Nephron progenitor cell (in vitro differentiated cells): ENCODE data around the gene ABHD13.
A peak's percentile ranks its signal among the peaks of the same experiment; 100 is the strongest.

Experiments used
- DNase-seq: peaks from one replicate; pipeline ENCODE4 v3.0.0; 2021
- H3K27ac Mint-ChIP-seq: 2 replicates; pipeline ENCODE4 v1.8.0; 2021; ENCODE audit warnings: mild to moderate bottlenecking, moderate library complexity, mixed read lengths
- H3K27me3 Mint-ChIP-seq: 2 replicates; pipeline ENCODE4 v1.8.0; 2021; ENCODE audit warnings: mild to moderate bottlenecking, low read depth, mixed read lengths; ENCODE audit not compliant: poor library complexity
- H3K36me3 Mint-ChIP-seq: 2 replicates; pipeline ENCODE4 v1.8.0; 2021; ENCODE audit warnings: low read depth, mixed read lengths
- H3K4me1 Mint-ChIP-seq: 2 replicates; pipeline ENCODE4 v1.8.0; 2021; ENCODE audit warnings: mixed read lengths
- H3K4me3 Mint-ChIP-seq: 2 replicates; pipeline ENCODE4 v1.8.0; 2021; ENCODE audit warnings: mild to moderate bottlenecking, moderate library complexity, mixed read lengths
- H3K9me3 Mint-ChIP-seq: 2 replicates; pipeline ENCODE4 v1.8.0; 2021; ENCODE audit warnings: mild to moderate bottlenecking, moderate library complexity, mixed read lengths
- CTCF ChIP-seq: fragments of 200-600 bp; sonication (generic); IDR thresholded peaks from 2 replicates; pipeline ENCODE4 v1.5.0; 2021; ENCODE audit warnings: antibody characterized with exemption

ABHD13 gene

GRCh38 chr13:108272333-108272732, 54.1 kb downstream of the ABHD13 start:
- Mint-ChIP-seq H3K36me3 (no peaks in the 10 kb centered on the region), H3K9me3 (no peaks in the 10 kb centered on the region), H3K4me3 (no peak overlapping the region), H3K27me3 (peaks cover 2% of the 10 kb centered on the region), H3K4me1 (peaks cover 13% of the 10 kb centered on the region), H3K27ac (no peak overlapping the region)
- TF ChIP-seq CTCF, result no peak
- DNase-seq, result no peak

GRCh38 chr13:108273429-108274118, 55.4 kb downstream of the ABHD13 start:
- H3K27me3 Mint-ChIP-seq, result peaks cover 10% of the 10 kb centered on the region
- DNase-seq, result no peak
- H3K4me1 Mint-ChIP-seq, result peaks cover 13% of the 10 kb centered on the region
- no peak for TF ChIP-seq CTCF
- no peak overlapping the region for H3K4me3 Mint-ChIP-seq
- H3K36me3 Mint-ChIP-seq, result no peaks in the 10 kb centered on the region
- H3K9me3 Mint-ChIP-seq, result no peaks in the 10 kb centered on the region
- H3K27ac Mint-ChIP-seq, result no peak overlapping the region

GRCh38 chr13:108274718-108275117, 56.5 kb downstream of the ABHD13 start:
- H3K9me3 Mint-ChIP-seq, result no peaks in the 10 kb centered on the region
- DNase-seq, result no peak
- no peak overlapping the region for H3K4me3 Mint-ChIP-seq
- peaks cover 10% of the 10 kb centered on the region for H3K27me3 Mint-ChIP-seq
- peaks cover 8% of the 10 kb centered on the region for H3K4me1 Mint-ChIP-seq
- no peaks in the 10 kb centered on the region for H3K36me3 Mint-ChIP-seq
- no peak overlapping the region for H3K27ac Mint-ChIP-seq
- TF ChIP-seq CTCF, result no peak

GRCh38 chr13:108276060-108276459, 57.9 kb downstream of the ABHD13 start:
- Mint-ChIP-seq H3K36me3 (no peaks in the 10 kb centered on the region), H3K4me1 (no peaks in the 10 kb centered on the region), H3K27me3 (peaks cover 10% of the 10 kb centered on the region), H3K9me3 (no peaks in the 10 kb centered on the region), H3K27ac (peak overlapping the region; percentile 2), H3K4me3 (no peak overlapping the region)
- TF ChIP-seq CTCF, result no peak
- DNase-seq, result no peak

DNA sequence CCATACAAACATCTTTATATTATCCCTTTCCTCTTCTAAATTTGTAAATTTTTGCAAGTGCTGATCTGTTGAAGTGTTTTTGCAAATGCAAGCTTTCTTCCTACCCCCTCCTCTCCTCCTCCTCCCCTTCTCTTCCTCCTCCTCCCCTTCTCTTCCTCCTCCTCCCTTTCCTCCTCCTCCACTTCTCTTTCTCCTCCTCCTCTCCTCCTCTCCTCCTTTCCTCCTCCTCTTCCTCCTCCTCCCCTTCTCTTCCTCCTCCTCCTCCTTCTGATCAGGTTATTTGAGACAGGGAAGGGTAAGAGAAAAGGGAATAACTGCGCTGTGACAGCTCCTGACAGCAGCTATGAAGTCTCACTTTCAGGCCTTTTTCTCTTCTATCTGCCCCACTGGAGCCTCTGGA, 60.3 kb downstream of the ABHD13 start:
- Mint-ChIP-seq H3K4me1 (no peaks in the 10 kb centered on the region), H3K27ac (no peak overlapping the region), H3K4me3 (no peak overlapping the region), H3K9me3 (no peaks in the 10 kb centered on the region), H3K27me3 (peaks cover 10% of the 10 kb centered on the region), H3K36me3 (no peaks in the 10 kb centered on the region)
- DNase-seq, result no peak
- TF ChIP-seq CTCF, result no peak

DNA sequence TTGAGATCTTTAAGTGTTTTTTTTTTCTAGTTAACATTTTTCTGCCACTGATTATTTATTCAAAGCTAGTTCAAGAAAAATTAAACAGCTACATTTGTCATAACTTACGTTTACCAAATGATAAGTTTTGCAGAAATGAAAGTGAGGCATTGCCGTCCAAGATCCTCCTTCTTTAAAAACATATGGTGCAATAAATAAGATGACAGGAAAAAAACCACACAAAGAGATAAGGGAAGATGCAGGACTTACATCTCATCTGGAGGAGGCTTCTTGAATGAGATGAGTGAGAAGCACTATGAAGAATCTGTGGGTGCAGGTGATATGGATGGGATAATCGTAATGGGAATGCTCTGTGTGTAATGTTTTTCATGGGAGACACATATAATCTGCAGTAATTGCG, 63.7 kb downstream of the ABHD13 start:
- no peak overlapping the region for H3K4me3 Mint-ChIP-seq
- no peaks in the 10 kb centered on the region for H3K9me3 Mint-ChIP-seq
- peaks cover 10% of the 10 kb centered on the region for H3K27me3 Mint-ChIP-seq
- no peaks in the 10 kb centered on the region for H3K36me3 Mint-ChIP-seq
- H3K27ac Mint-ChIP-seq, result no peak overlapping the region
- no peak for TF ChIP-seq CTCF
- no peaks in the 10 kb centered on the region for H3K4me1 Mint-ChIP-seq
- DNase-seq, result no peak
